ENCODE measurements around the gene TNFRSF11A. TPM values are rescaled to one million over a fixed set of nuclear protein-coding genes. Genes with fewer than 3 reads are reported as not detected.

TNFRSF11A gene
- total RNA-seq, 1 donor from 2014 or later, result 0.16 TPM

DNA sequence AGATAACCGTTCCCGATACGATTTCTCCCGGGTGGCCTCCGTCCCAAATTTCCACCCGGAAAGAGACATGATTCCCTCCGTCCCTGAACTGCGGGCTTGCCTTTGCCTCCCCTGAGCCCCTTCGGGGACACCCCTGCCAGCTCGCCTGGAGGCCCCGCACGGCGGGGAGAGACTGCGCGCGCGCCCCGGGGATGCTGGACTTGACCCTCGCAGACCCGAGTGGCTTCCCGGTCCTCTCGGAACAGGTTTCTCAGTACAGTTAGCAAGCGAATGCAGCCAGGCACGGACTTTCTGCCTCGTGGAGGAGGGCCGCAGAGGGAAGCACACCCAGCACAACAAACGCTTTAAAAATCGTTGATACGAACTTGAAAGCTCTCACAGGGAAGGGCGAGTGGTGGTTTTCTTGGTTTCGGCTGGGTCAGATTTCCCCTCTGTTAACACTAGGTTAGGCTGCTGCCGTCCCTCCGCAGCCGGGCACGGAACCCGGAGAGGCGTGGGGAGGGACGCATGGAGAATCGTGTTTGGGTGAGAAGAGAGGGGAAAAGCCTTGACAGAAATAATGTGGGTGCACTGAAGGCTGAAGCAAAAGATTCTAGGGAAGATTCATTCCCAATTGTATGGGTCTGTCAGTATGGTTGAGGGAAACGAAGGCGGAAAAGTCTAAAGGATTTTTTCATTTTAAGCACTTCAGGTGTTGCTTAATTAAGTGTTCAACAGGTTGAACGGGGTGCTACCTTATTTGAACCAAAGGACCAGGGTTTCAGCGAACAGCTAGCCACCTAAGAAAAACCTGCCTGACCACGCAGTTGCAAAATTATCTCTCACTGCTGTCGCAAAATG lies 916 bp downstream of the TNFRSF11A start:
- H3K27me3 Mint-ChIP-seq (ENCODE audit: low read depth), result peaks cover 89% of the 10 kb centered on the region
- peak; percentile 18 for DNase-seq (ENCODE audit: low read depth, low spot score)
- H3K4me1 Mint-ChIP-seq, result peaks cover 10% of the 10 kb centered on the region
- H3K36me3 Mint-ChIP-seq (ENCODE audit: low read depth), result no peaks in the 10 kb centered on the region
- no peaks in the 10 kb centered on the region for H3K9me3 Mint-ChIP-seq
- peak overlapping the region; percentile 69 for H3K4me3 Mint-ChIP-seq
- no peak overlapping the region for H3K27ac Mint-ChIP-seq (ENCODE audit: unreplicated experiment)
- TF ChIP-seq, protein P1, sequence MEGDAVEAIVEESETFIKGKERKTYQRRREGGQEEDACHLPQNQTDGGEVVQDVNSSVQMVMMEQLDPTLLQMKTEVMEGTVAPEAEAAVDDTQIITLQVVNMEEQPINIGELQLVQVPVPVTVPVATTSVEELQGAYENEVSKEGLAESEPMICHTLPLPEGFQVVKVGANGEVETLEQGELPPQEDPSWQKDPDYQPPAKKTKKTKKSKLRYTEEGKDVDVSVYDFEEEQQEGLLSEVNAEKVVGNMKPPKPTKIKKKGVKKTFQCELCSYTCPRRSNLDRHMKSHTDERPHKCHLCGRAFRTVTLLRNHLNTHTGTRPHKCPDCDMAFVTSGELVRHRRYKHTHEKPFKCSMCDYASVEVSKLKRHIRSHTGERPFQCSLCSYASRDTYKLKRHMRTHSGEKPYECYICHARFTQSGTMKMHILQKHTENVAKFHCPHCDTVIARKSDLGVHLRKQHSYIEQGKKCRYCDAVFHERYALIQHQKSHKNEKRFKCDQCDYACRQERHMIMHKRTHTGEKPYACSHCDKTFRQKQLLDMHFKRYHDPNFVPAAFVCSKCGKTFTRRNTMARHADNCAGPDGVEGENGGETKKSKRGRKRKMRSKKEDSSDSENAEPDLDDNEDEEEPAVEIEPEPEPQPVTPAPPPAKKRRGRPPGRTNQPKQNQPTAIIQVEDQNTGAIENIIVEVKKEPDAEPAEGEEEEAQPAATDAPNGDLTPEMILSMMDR (conservative IDR thresholded peaks at IDR 0.05), result no peak

GRCh38 chr18:62326646-62327348 lies 1.7 kb downstream of the TNFRSF11A start:
- Mint-ChIP-seq H3K9me3 (no peaks in the 10 kb centered on the region), H3K4me1 (peaks cover 10% of the 10 kb centered on the region), H3K27ac (ENCODE audit: unreplicated experiment) (no peak overlapping the region), H3K4me3 (peak overlapping the region; percentile 69), H3K36me3 (ENCODE audit: low read depth) (no peaks in the 10 kb centered on the region), H3K27me3 (ENCODE audit: low read depth) (peaks cover 88% of the 10 kb centered on the region)
- TF ChIP-seq, protein P1 (conservative IDR thresholded peaks at IDR 0.05), result no peak
- no peak for DNase-seq (ENCODE audit: low read depth, low spot score)

DNA sequence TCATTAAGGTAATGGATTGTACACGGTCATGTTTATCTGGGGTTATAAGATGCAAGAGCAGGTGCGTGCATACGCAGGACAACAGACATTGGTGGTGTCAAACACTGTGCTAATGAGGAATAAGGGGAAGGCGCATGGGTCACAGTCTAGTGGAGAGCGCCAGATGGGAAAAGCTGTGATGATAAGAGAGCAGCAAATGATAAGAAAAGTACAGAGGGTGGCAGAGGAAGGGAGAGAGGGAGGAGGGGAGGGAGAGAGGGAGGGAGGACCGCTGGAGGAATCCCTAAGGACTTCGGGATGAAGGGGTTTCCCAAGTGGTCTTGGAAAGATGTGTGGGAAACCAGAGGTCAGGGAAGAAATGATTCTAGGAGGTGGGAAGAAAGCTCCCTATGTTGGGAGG lies 2.9 kb downstream of the TNFRSF11A start:
- Mint-ChIP-seq H3K4me3 (no peak overlapping the region), H3K27ac (ENCODE audit: unreplicated experiment) (no peak overlapping the region), H3K9me3 (no peaks in the 10 kb centered on the region), H3K4me1 (peaks cover 10% of the 10 kb centered on the region), H3K27me3 (ENCODE audit: low read depth) (peaks cover 84% of the 10 kb centered on the region), H3K36me3 (ENCODE audit: low read depth) (no peaks in the 10 kb centered on the region)
- TF ChIP-seq, protein P1 (conservative IDR thresholded peaks at IDR 0.05), result no peak
- no peak for DNase-seq (ENCODE audit: low read depth, low spot score)

DNA sequence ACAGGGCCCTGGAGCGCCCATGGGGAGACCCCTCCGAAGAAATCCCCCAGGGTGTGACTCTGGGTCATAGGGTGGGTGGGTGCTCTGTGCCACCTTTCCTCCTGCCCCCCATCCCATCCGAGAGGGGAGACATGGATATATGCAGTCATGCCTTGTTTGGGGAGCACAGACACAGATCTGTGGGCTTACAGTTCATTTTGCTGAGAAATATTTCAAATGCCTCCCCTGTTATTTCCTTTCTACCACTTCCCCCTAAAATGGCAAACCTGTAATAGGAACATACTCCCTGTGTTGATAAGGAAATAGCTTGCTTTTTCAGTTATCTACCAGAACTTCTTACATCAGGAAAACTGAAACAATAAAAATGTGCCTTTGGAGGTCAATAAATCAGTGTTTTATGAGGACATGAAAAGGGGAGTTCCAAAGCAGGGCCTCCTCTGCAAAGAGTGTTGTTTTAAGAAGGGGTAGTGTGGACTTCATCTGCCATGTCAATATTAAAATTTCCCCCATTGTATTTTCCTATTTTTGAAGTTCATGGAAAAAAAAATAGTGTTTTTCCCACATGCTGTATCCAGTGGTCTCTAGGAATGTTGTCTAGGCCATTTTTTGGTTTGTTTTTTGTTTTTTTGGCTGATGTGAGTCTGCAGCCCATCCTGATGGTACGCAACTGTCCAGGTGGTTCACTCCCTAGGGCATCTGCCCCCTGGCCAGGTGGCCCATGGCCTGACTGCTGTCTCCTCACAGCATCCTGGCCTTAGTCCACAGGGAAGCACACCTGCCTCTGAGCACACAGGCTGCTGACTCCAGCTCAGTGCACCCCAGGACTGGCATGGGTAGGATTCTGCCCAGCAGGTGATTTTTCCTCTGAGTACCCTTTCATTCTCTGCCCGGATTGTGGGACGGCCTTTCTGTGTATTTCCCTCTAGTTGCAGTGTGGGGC lies 3.7 kb downstream of the TNFRSF11A start:
- H3K9me3 Mint-ChIP-seq, result no peaks in the 10 kb centered on the region
- peaks cover 10% of the 10 kb centered on the region for H3K4me1 Mint-ChIP-seq
- peaks cover 75% of the 10 kb centered on the region for H3K27me3 Mint-ChIP-seq (ENCODE audit: low read depth)
- no peak overlapping the region for H3K27ac Mint-ChIP-seq (ENCODE audit: unreplicated experiment)
- H3K4me3 Mint-ChIP-seq, result no peak overlapping the region
- H3K36me3 Mint-ChIP-seq (ENCODE audit: low read depth), result no peaks in the 10 kb centered on the region
- TF ChIP-seq, protein P1 (conservative IDR thresholded peaks at IDR 0.05), result no peak
- no peak for DNase-seq (ENCODE audit: low read depth, low spot score)

Measured in neural crest cell (in vitro differentiated cells).